ENCODE data around the gene COL4A3. TPM values are rescaled to one million over a fixed set of nuclear protein-coding genes. Genes with fewer than 3 reads are reported as not detected.

The COL4A3 gene
- total and polyA plus RNA-seq, 2 experiments from 2014 or later: 0.29 TPM; not detected in 1

DNA sequence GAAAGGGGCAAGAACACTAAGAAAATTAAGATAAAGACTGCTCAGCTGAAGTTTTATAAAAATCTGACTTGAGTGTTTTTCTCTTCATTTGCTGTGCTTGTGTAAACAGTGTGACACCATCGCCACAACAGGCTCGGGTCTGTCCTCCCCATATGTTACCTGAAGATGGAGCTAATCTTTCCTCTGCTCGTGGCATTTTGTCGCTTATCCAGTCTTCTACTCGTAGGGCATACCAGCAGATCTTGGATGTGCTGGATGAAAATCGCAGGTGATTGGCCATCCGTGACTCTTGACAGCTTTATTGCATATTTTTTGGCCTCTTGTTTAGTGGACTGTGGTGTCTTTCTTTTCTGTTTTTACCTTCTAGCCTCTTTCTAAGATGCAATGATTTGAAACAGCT is 182.7 kb downstream of the COL4A3 start:
- H3K4me1 ChIP-seq (ENCODE audit: low read depth): no peaks in the 10 kb centered on the region
- no peak for TF ChIP-seq CTCF (IDR thresholded peaks at IDR 0.05; ENCODE audit: low read depth, low read length)
- H3K27me3 ChIP-seq: no peaks in the 10 kb centered on the region
- H3K27ac ChIP-seq: no peak overlapping the region
- no peak overlapping the region for H3K4me3 ChIP-seq
- H3K9me3 ChIP-seq (ENCODE audit: low read depth): no peaks in the 10 kb centered on the region
- DNase-seq (ENCODE audit: low read depth in 1 of 2, low spot score in 1 of 2): no peak
- H3K36me3 ChIP-seq: peaks cover 6% of the 10 kb centered on the region

DNA sequence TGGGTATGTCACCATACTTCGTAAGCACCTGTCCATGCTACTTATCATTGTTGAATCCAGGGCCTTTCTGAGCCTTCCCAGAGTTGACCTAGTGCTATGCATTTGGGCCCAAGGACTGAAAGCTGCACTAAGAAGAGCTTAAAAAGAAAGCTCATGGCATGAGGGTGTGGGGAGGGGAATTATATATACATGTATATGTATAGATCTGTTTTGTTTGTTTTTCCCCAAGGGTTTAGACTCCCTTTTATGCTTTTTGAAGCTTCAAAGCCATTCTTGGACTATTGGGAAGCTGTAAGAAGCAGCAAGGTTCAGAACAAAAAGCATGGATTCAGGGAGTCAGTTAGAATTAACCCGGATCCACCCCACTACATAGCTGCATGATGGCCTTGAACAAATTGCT is 183.9 kb downstream of the COL4A3 start:
- Histone ChIP-seq H3K4me3 (no peak overlapping the region), H3K27ac (no peak overlapping the region), H3K36me3 (no peaks in the 10 kb centered on the region), H3K9me3 (ENCODE audit: low read depth) (no peaks in the 10 kb centered on the region), H3K27me3 (no peaks in the 10 kb centered on the region), H3K4me1 (ENCODE audit: low read depth) (no peaks in the 10 kb centered on the region)
- no peak for TF ChIP-seq CTCF (IDR thresholded peaks at IDR 0.05; ENCODE audit: low read depth, low read length)
- DNase-seq (ENCODE audit: low read depth in 1 of 2, low spot score in 1 of 2): no peak

DNA sequence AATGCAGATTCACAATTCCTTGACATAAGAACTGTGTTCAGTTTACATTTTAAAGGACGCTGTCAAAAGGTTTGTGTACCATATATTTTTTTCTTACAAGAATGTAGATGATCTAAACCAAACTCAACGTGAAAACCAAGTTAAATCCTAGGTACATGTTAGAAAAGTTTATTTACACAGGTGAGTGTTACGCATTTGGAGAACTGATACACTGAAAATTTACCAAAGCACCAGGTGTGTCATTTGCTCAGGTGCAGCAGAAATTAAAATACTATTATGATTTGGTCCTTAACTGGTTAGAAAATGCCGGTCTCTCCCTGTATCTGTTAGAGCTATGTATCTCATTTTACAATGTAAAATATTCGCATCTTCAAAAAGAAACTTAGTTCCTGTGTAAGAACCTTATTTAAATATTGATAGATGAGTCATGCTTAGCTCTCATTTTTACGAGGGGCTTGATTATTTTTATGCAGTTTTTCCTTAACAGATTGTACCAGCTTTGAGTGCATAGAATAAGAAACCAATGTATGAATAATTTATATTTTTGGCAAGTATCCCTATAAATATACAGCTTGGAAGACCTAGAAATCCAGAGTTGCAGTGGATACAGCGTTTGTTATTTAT is 185.7 kb downstream of the COL4A3 start:
- peaks cover 4% of the 10 kb centered on the region for H3K36me3 ChIP-seq
- no peak for TF ChIP-seq CTCF (IDR thresholded peaks at IDR 0.05; ENCODE audit: low read depth, low read length)
- no peaks in the 10 kb centered on the region for H3K27me3 ChIP-seq
- no peak overlapping the region for H3K27ac ChIP-seq
- H3K4me1 ChIP-seq (ENCODE audit: low read depth): no peaks in the 10 kb centered on the region
- H3K4me3 ChIP-seq: no peak overlapping the region
- DNase-seq (ENCODE audit: low read depth in 1 of 2, low spot score in 1 of 2): no peak
- no peaks in the 10 kb centered on the region for H3K9me3 ChIP-seq (ENCODE audit: low read depth)

GRCh38 chr2:227351639-227352038 is 187.2 kb downstream of the COL4A3 start:
- no peak overlapping the region for H3K27ac ChIP-seq
- no peak for DNase-seq (ENCODE audit: low read depth in 1 of 2, low spot score in 1 of 2)
- H3K4me1 ChIP-seq (ENCODE audit: low read depth): no peaks in the 10 kb centered on the region
- no peak overlapping the region for H3K4me3 ChIP-seq
- peaks cover 13% of the 10 kb centered on the region for H3K36me3 ChIP-seq
- no peak for TF ChIP-seq CTCF (IDR thresholded peaks at IDR 0.05; ENCODE audit: low read depth, low read length)
- H3K9me3 ChIP-seq (ENCODE audit: low read depth): no peaks in the 10 kb centered on the region
- no peaks in the 10 kb centered on the region for H3K27me3 ChIP-seq

- Histone ChIP-seq H3K4me1 (ENCODE audit: low read depth) (no peaks in the 10 kb centered on the region), H3K27me3 (no peaks in the 10 kb centered on the region), H3K4me3 (no peak overlapping the region), H3K36me3 (peaks cover 33% of the 10 kb centered on the region), H3K27ac (no peak overlapping the region), H3K9me3 (ENCODE audit: low read depth) (no peaks in the 10 kb centered on the region)
- TF ChIP-seq CTCF (IDR thresholded peaks at IDR 0.05; ENCODE audit: low read depth, low read length): no peak
- no peak for DNase-seq (ENCODE audit: low read depth in 1 of 2, low spot score in 1 of 2)
Measured at GRCh38 chr2:227360351-227360750, 195.9 kb downstream of the COL4A3 start.
